GM12878 (cell line): ENCODE data around the gene TMUB1. TPM values are rescaled to one million over a fixed set of nuclear protein-coding genes. Genes with fewer than 3 reads are reported as not detected.

Source experiments
- ATAC-seq: fragments of 200-7000 bp; cut with Tn5 transposase; 3 replicates; pipeline ENCODE4 v1.9.1; 2020; ENCODE audit warnings: mild to moderate bottlenecking, moderate library complexity
- BruUV-seq: library from RNA; stranded (reverse); fragments of 400-500 nt; replicated peaks from 2 replicates; lab custom pipeline; 2021; lab: Mats Ljungman, UMichigan
- CTCF ChIA-PET: fragments of 300-600 bp; sonication (Branson Sonifier 250); formaldehyde crosslinking; extraction: SDS; loops from one replicate; lab custom pipeline; 2021; ENCODE audit warnings: inconsistent platforms; lab: Yijun Ruan, JAX
- POLR2A ChIA-PET: fragments of 350-600 bp; formaldehyde crosslinking; extraction: SDS; loops from one replicate; lab custom pipeline; 2021; ENCODE audit warnings: inconsistent platforms; lab: Charles Lee
- RAD21 ChIA-PET: fragments of 300-600 bp; sonication (Branson Sonifier 250); formaldehyde crosslinking; loops from one replicate; lab custom pipeline; 2023; ENCODE audit warnings: antibody characterized with exemption; ENCODE audit not compliant: unreplicated experiment; lab: Charles Lee
- SMC1A ChIA-PET: fragments of 300-600 bp; sonication (Branson Sonifier 250); formaldehyde crosslinking; loops from one replicate; lab custom pipeline; 2023; ENCODE audit not compliant: unreplicated experiment, uncharacterized antibody; lab: Charles Lee
- DNase-seq: peaks from one replicate; pipeline ENCODE4 v3.0.0-alpha.2; 2011; ENCODE audit warnings: low read depth, low spot score
- FAIRE-seq: peaks from 3 replicates; lab custom pipeline; 2011; peaks lifted over from hg19 to GRCh38; lab: Jason Lieb, UNC
- H2AFZ ChIP-seq: 2 replicates; pipeline ENCODE4 v1.6.0; 2011; ENCODE audit warnings: low read depth, low read length, control low read depth; ENCODE audit not compliant: control insufficient read depth
- H3K27ac ChIP-seq: 2 replicates; pipeline ENCODE4 v1.5.1; 2011; ENCODE audit warnings: control low read depth; ENCODE audit not compliant: control insufficient read depth, insufficient read depth
- H3K27me3 ChIP-seq, 2 experiments: replicated peaks in 1 of 2; 2 replicates each; pipeline versions ENCODE4 v1.6.0 to v1.6.1; 2011; ENCODE audit warnings: low read length in 1 of 2; ENCODE audit not compliant: control insufficient read depth in 2 of 2, insufficient read depth in 2 of 2
- H3K36me3 ChIP-seq, 2 experiments: 2 replicates each; pipeline ENCODE4 v1.5.1; 2011; ENCODE audit warnings: low read length in 1 of 2; ENCODE audit not compliant: control insufficient read depth in 2 of 2, insufficient read depth in 2 of 2
- H3K4me1 ChIP-seq: 2 replicates; pipeline ENCODE4 v1.6.1; 2011; ENCODE audit warnings: mild to moderate bottlenecking, low read length, moderate library complexity, mixed read lengths; ENCODE audit not compliant: control insufficient read depth, insufficient read depth
- H3K4me2 ChIP-seq: 2 replicates; pipeline ENCODE4 v1.6.0; 2011; ENCODE audit warnings: control low read depth; ENCODE audit not compliant: control insufficient read depth, insufficient read depth
- H3K4me3 ChIP-seq: fragments of 200-600 bp; sonication (generic); 2 replicates; pipeline ENCODE4 v1.5.1; 2016
- H3K79me2 ChIP-seq: 2 replicates; pipeline ENCODE4 v1.6.0; 2011; ENCODE audit warnings: low read length; ENCODE audit not compliant: control insufficient read depth, insufficient read depth
- H3K9ac ChIP-seq: 2 replicates; pipeline ENCODE4 v1.8.0; 2011; ENCODE audit warnings: low read length, control low read depth, mixed read lengths; ENCODE audit not compliant: control insufficient read depth, insufficient read depth
- H3K9me3 ChIP-seq: replicated peaks from 3 replicates; pipeline ENCODE4 v1.5.1; 2011; ENCODE audit warnings: mild to moderate bottlenecking, low read length; ENCODE audit not compliant: control insufficient read depth, insufficient read depth
- H4K20me1 ChIP-seq: 2 replicates; pipeline ENCODE4 v1.6.0; 2011; ENCODE audit not compliant: control insufficient read depth, insufficient read depth
- CBX5 ChIP-seq: sonication (generic); IDR thresholded peaks from 2 replicates; pipeline ENCODE4 v1.6.1; 2016; ENCODE audit warnings: low read depth, moderate library complexity, mild to moderate bottlenecking, inconsistent platforms
- CREB1 ChIP-seq: IDR thresholded peaks from 2 replicates; pipeline ENCODE4 v1.6.1; 2012; ENCODE audit warnings: low read depth, mild to moderate bottlenecking, inconsistent platforms
- CREM ChIP-seq: IDR thresholded peaks from 2 replicates; pipeline ENCODE4 v1.6.1; 2014; ENCODE audit warnings: antibody characterized with exemption, low read depth
- EGR1 ChIP-seq, 2 experiments: IDR thresholded peaks; 1 replicate in 1 of 2; 2 replicates in 1 of 2; pipeline ENCODE4 v1.6.1; 2011 to 2012; ENCODE audit warnings: low read depth in 2 of 2, low read length in 2 of 2, borderline replicate concordance in 1 of 2, mild to moderate bottlenecking in 1 of 2, moderate library complexity in 1 of 2
- IKZF2 ChIP-seq, 2 experiments: fragments of 450-650 bp; IDR thresholded peaks; 2 replicates each; pipeline ENCODE4 v1.6.1; 2017; ENCODE audit warnings: mild to moderate bottlenecking in 2 of 2, moderate library complexity in 2 of 2
- KAT2A ChIP-seq: conservative IDR thresholded peaks from 2 replicates; pipeline ENCODE4 v1.6.1; 2011; ENCODE audit warnings: low read depth, low read length; ENCODE audit not compliant: control insufficient read depth
- MAX ChIP-seq: IDR thresholded peaks from 2 replicates; pipeline ENCODE4 v1.6.1; 2012; ENCODE audit warnings: low read depth, low read length, improper control_type of control experiment
- NR2C2 ChIP-seq: IDR thresholded peaks from 2 replicates; pipeline ENCODE4 v1.6.1; 2011; ENCODE audit warnings: borderline replicate concordance, low read depth; ENCODE audit not compliant: control insufficient read depth, insufficient read length
- SMARCA5 ChIP-seq: fragments of 450-650 bp; IDR thresholded peaks from 2 replicates; pipeline ENCODE4 v1.6.1; 2017; ENCODE audit warnings: mild to moderate bottlenecking
- WGBS: methylation state at CpG from one replicate; pipeline ENCODE4 v1.1.6; 2016; ENCODE audit warnings: low lambda C conversion rate; ENCODE audit not compliant: insufficient replicate concordance, insufficient coverage; ENCODE audit errors: missing lambda C conversion rate; 5-methylcytosine and 5-hydroxymethylcytosine counted together
- in situ Hi-C: fragments of 300-500 bp; cut with MboI; formaldehyde crosslinking; loops from 9 replicates; pipeline ENCODE4 v1.14.3; 2018; ENCODE audit warnings: mixed read lengths
- intact Hi-C: fragments of 100-400 bp; cut with micrococcal nuclease; formaldehyde crosslinking; loops from one replicate; pipeline ENCODE4 v1.14.2; 2022; ENCODE audit not compliant: unreplicated experiment
- polyA plus RNA-seq, 11 experiments: library from polyadenylated mRNA; depleted of rRNA in 4 of 11; unstranded in 6 of 11; stranded (reverse) in 5 of 11; fragments of >200 nt; fragmentation: Nextera tagmentation in 4 of 11; fragmentation: Illumina TruSeq in 1 of 11; extraction: Ambion mirVana in 4 of 11; extraction: Trizol in 1 of 11; gene quantifications; 1 replicate in 1 of 11; 2 replicates in 10 of 11; pipeline versions ENCODE4 v1.2.1 to v1.2.3, GENCODE V29; 2011 to 2016; ENCODE audit warnings: inconsistent platforms in 2 of 11, missing spikeins in 2 of 11, low read depth in 1 of 11
- total RNA-seq, 4 experiments: library from RNA; depleted of rRNA in 3 of 4; stranded (reverse); fragments of >200 nt in 3 of 4; fragmentation: Illumina TruSeq in 1 of 4; extraction: Trizol in 1 of 4; gene quantifications; 2 replicates each; pipeline versions ENCODE4 v1.2.1 to v1.2.3, GENCODE V29; 2013 to 2021
- TF ChIP-seq, protein P1 (sequence below): fragments of 450-650 bp; formaldehyde crosslinking; IDR thresholded peaks from 2 replicates; pipeline ENCODE4 v1.4.0; 2020; ENCODE audit warnings: mild to moderate bottlenecking, moderate library complexity

TMUB1 gene
- total and polyA plus RNA-seq, 10 of the 15 experiments (the other 5 are each of a cell fraction or from before 2014, with no cell fraction given): 0.27 to 79.5 (median 41.3) TPM; not detected in 1

DNA sequence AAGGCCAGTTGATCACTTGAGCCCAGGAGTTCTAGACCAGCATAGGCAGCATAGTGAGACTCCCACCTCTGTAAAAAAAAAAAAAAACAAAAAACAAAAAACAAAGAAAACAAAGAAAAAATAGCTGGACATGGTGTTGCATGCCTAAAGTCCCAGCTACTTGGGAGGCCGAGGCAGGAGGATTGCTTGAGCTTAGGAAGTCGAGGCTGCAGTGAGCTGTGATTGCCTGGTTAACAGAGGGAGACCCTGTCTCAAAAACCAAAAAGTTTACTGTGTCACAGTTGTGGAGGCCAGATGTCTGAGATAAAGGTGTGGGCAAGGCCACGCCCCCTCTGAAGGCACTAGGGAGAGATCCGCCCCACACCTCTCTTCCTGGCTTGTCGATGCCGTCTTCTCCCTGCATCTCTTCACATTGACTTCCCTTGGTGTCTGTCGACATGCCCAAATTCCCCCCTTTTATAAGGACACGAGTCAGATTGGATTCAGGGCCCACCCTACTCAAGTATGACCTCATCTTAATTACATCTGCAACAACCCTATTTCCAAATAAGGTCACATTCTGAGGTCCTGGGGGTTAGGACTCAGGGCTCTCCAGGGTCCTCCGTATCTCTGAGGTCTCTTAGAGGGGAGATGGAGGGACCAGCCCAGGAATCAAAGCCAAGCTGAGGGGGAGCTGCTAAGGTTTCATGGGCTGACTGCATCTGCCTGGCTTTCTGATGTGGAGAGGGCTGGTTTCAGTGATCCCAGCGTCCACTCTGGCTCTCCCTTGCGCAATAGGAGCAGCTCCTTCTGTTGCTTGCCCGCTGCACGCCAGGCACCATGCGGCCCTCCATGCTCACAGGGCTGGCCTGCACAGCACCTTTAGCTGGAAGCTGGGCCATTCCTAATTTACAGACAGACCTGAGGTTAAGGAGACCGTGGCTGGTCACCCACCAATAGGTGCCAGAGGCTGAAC is 26.1 kb upstream of the TMUB1 start:
- BruUV-seq: no TSS peak
- no peak for FAIRE-seq
- POLR2A ChIA-PET: interaction anchor here (0.6 kb wide), 1 partner anchor 81 kb away, joined by 3 read pairs; no protein-coding TSS in a partner anchor

DNA sequence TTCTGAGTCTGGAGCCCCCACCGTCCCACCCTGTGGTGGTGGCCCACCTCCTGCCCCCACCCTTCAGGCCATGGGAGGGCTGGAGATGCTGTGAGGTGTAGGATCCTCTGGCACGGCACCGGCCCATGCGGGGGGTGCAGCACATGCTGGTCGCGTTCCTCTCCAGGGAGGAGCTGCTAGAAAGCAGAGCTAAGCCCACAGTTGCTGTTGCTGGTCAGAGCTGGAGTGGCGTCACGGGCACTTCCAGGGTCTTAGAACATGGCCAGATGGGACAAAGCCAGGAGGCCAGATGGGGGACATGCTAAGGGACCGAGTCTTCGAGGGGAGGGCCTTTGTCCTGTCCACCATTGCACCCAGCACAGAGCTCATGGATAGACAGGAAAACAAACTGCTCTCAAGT is 24.6 kb upstream of the TMUB1 start:
- H3K9me3 ChIP-seq: no peaks in the 10 kb centered on the region
- SMC1A ChIA-PET: interaction anchor here (1.0 kb wide), 1 partner anchor 40 kb away, joined by 3 read pairs; no protein-coding TSS in a partner anchor
- no peaks in the 10 kb centered on the region for H3K4me1 ChIP-seq
- no TSS peak for BruUV-seq
- in situ Hi-C loops: no loop called here
- H2AFZ ChIP-seq: no peak overlapping the region
- no peaks in the 10 kb centered on the region; the same call in none of the 2 replicates for H3K79me2 ChIP-seq
- no peak for ATAC-seq
- RAD21 ChIA-PET: interaction anchor here (1.0 kb wide), 1 partner anchor 80 kb away, joined by 4 read pairs; the partner anchor contains the start of gene ABCB8
- POLR2A ChIA-PET: interaction anchor here (0.5 to 1.4 kb wide), 3 partner anchors 13 to 97 kb away, joined by 3 to 6 read pairs (median 4); no protein-coding TSS in a partner anchor
- no peak overlapping the region for H3K9ac ChIP-seq
- no peak for FAIRE-seq
- H3K36me3 ChIP-seq: peaks cover 1 to 4% of the 10 kb centered on the region in 2 experiments; a peak in 2 of 4 replicates
- H3K4me3 ChIP-seq: no peak overlapping the region
- H4K20me1 ChIP-seq: peaks cover 3% of the 10 kb centered on the region; the same call in 1 of the 2 replicates
- no peak overlapping the region for H3K4me2 ChIP-seq
- H3K27ac ChIP-seq: no peak overlapping the region
- no peak for DNase-seq
- no peaks in the 10 kb centered on the region for H3K27me3 ChIP-seq
- WGBS: 63% methylated on average over 7 of the region's 10 CpGs
- CTCF ChIA-PET: interaction anchor here (1.4 to 3.0 kb wide), 4 partner anchors 16 to 99 kb away, joined by 4 to 15 read pairs (median 5); no protein-coding TSS in a partner anchor
- intact Hi-C loops: no loop called here
- TF ChIP-seq NR2C2 (no peak), EGR1 (IDR thresholded peaks at IDR 0.05; ENCODE audit: borderline replicate concordance in 1 of 2, low read depth in 2 of 2, low read length in 2 of 2) (no peak), IKZF2 (IDR thresholded peaks at IDR 0.05) (no peak), KAT2A (no peak), SMARCA5 (no peak), CREM (no peak), MAX (no peak), CREB1 (no peak)
- TF ChIP-seq, protein P1, sequence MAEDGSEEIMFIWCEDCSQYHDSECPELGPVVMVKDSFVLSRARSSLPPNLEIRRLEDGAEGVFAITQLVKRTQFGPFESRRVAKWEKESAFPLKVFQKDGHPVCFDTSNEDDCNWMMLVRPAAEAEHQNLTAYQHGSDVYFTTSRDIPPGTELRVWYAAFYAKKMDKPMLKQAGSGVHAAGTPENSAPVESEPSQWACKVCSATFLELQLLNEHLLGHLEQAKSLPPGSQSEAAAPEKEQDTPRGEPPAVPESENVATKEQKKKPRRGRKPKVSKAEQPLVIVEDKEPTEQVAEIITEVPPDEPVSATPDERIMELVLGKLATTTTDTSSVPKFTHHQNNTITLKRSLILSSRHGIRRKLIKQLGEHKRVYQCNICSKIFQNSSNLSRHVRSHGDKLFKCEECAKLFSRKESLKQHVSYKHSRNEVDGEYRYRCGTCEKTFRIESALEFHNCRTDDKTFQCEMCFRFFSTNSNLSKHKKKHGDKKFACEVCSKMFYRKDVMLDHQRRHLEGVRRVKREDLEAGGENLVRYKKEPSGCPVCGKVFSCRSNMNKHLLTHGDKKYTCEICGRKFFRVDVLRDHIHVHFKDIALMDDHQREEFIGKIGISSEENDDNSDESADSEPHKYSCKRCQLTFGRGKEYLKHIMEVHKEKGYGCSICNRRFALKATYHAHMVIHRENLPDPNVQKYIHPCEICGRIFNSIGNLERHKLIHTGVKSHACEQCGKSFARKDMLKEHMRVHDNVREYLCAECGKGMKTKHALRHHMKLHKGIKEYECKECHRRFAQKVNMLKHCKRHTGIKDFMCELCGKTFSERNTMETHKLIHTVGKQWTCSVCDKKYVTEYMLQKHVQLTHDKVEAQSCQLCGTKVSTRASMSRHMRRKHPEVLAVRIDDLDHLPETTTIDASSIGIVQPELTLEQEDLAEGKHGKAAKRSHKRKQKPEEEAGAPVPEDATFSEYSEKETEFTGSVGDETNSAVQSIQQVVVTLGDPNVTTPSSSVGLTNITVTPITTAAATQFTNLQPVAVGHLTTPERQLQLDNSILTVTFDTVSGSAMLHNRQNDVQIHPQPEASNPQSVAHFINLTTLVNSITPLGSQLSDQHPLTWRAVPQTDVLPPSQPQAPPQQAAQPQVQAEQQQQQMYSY (CRISPR knock-in tag): no peak

More for the DNA sequence above, 26.1 kb upstream of the TMUB1 start:
- TF ChIP-seq CBX5: no peak
- CTCF ChIA-PET: interaction anchor here (0.7 to 3.8 kb wide), 11 partner anchors 15 to 211 kb away, joined by 3 to 31 read pairs (median 6); partner anchors contain the start of gene ABCB8
- 70% methylated on average over 15 of the region's 15 CpGs for WGBS
- RAD21 ChIA-PET: interaction anchor here (1.0 to 1.3 kb wide), 2 partner anchors 16 to 81 kb away, joined by 3 to 4 read pairs; partner anchors contain the start of gene ABCB8
- ATAC-seq (no peak), DNase-seq (no peak)
- Histone ChIP-seq H3K36me3 (peaks cover 1 to 3% of the 10 kb centered on the region in 2 experiments; a peak in 2 of 4 replicates), H3K79me2 (no peaks in the 10 kb centered on the region; the same call in none of the 2 replicates), H3K27me3 (no peaks in the 10 kb centered on the region), H3K9me3 (no peaks in the 10 kb centered on the region), H4K20me1 (peaks cover 3% of the 10 kb centered on the region; the same call in 1 of the 2 replicates), H3K9ac (no peak overlapping the region), H3K4me2 (no peak overlapping the region), H2AFZ (no peak overlapping the region), H3K4me3 (no peak overlapping the region), H3K27ac (no peak overlapping the region), H3K4me1 (no peaks in the 10 kb centered on the region)
- SMC1A ChIA-PET: interaction anchor here (0.9 to 3.3 kb wide), 4 partner anchors 81 to 218 kb away, joined by 3 to 15 read pairs (median 3); partner anchors contain the start of gene ABCB8
- in situ Hi-C loops (no loop called here), intact Hi-C loops (loop anchor here (2.0 to 5.0 kb wide), 5 partner anchors 21 to 211 kb away; partner anchors contain the start of genes ABCB8 and SLC4A2)
